Muscle of back (tissue), 11 donors: ENCODE measurements around the gene TMCC1. TPM values are rescaled to one million over a fixed set of nuclear protein-coding genes. Genes with fewer than 3 reads are reported as not detected.
A peak's percentile ranks its signal among the peaks of the same experiment; 100 is the strongest.
"Not testable (repeated sequence)": the region's sequence is repeated elsewhere in the genome, so short reads cannot be mapped to it uniquely, and the experiment has no call there.

Experiments
- DNase-seq, 3 donors: peaks; one replicate each; pipeline versions ENCODE4 v3.0.0 to v3.0.0-alpha.2; 2013
- polyA plus RNA-seq, 10 donors: library from polyadenylated mRNA; unstranded; fragments of 120-200 nt; gene quantifications; one replicate each; pipeline ENCODE4 v1.2.1, GENCODE V29; 2013; ENCODE audit not compliant: insufficient read length in 10 of 10

TMCC1 gene
- polyA plus RNA-seq, 10 donors, result 26.5 to 40.0 (median 33.6) TPM

GRCh38 chr3:129892857-129893580, 492 bp downstream of the TMCC1 start:
- DNase-seq, result peak; percentile 55 to 90 (median 73)

DNA sequence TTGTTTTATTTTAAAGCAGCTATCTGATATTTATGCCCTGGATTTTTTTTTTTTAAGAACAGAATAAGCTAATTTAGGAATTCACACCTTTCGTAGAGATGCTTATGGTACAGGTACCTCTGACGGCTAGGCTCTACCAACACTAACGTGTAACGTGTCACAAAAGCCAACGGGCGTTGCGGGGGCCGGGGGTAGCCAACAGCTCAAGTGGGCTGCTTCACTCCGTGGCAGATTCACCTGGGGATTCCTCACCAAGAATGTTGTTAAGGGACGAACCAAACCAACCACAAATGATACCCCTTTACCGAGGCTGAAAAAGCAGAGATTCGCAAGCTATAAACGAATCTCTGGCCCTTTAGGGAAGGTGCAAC, 1.0 kb downstream of the TMCC1 start:
- DNase-seq, result peak in 1 of 3 donors; percentile 9

GRCh38 chr3:129890891-129891290, 2.6 kb downstream of the TMCC1 start:
- no peak for DNase-seq

DNA sequence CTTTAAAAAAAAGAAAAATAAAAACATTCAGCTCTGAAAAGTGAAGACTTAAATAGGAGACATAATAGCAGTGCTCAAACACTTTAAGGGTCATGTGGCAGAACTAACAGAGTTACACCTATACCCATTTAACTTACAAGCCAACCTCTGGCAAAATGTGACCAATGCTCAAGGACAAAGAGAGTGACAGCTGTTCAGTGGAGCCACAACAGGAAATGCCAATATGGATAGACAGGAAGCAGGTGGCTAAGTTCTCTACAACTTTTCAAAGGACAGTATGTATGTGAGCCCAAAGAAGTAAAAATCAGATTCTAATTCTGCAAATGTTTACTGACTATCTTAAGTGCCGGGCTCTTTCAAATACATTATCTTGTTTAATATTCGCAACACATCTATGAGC, 3.4 kb downstream of the TMCC1 start:
- peak in 2 of 3 donors; percentile 24 to 44 for DNase-seq

DNA sequence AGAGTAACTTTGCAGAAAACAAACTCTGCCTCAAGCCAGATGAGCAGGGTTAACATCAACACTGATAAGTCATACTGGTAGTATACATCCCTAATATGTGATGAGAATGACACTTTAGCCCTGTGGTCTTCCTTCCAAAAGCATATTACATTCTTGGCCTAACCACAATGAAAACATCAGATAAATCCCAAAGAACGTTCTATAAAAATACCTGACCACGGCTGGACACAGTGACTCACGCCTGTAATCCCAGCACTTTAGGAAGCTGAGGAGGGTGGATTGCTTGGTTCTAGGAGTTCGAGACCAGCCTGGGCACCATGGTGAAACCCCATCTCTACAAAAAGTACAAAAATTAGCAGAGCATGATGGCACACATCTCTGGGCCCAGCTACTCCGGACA, 4.7 kb downstream of the TMCC1 start:
- peak in 1 of 3 donors; percentile 80 for DNase-seq

GRCh38 chr3:129881261-129881660, 12.2 kb downstream of the TMCC1 start:
- no peak for DNase-seq

GRCh38 chr3:129878355-129878754, 15.2 kb downstream of the TMCC1 start:
- DNase-seq, result no peak

GRCh38 chr3:129874479-129874878, 19.0 kb downstream of the TMCC1 start:
- DNase-seq, result not testable (repeated sequence)

GRCh38 chr3:129868912-129869311, 24.6 kb downstream of the TMCC1 start:
- no peak for DNase-seq

DNA sequence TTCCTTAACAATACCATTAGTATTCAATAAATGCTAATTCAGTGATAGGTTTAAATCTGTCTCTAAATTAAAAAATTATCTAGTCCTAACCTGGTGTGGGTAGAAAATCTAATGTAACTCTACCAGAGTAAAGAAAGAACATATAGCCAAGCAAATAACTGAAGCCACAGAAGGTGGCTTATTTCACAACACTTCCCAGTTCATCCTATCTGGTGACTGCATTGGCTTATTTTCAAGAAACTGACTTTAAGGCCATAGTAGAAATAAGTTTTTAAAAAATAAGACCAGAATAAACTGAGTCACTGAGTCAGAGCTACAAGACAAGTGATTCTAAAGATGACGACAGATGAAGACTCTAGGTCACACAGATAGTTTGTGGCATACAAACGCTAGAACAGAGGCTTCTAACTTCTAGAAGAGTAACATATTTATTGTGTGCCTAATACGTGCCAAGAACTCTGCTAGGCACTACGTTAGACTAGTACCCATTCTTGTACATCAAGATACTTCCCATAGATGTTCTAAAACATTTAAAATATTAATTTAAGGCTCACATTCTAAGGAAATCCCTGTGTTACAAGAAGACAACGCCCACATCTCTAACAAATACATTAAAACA, 25.9 kb downstream of the TMCC1 start:
- DNase-seq, result no peak

DNA sequence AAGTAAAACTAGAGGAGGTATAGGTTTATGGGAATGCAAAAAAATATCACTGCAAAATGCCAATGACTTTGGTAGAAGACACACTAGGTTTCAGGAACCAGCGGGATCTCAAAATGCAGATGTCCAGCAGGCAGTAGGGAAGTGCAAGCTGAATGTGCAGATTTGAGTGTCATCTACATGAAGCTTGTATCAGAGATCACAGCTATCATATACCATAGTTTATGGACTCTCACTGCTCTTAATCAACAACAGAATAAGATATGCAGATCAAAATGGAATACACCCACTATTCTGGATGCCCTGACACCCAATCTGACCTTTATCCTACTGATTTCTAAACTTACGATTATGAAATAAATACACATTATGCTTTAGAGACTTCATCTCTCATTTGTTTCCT, 27.7 kb downstream of the TMCC1 start:
- DNase-seq, result no peak

- no peak for DNase-seq
Measured at GRCh38 chr3:129864519-129864918, 29.0 kb downstream of the TMCC1 start.

- DNase-seq, result no peak
Measured at GRCh38 chr3:129859272-129859671, 34.2 kb downstream of the TMCC1 start.

GRCh38 chr3:129857899-129858298, 35.6 kb downstream of the TMCC1 start:
- no peak for DNase-seq

DNA sequence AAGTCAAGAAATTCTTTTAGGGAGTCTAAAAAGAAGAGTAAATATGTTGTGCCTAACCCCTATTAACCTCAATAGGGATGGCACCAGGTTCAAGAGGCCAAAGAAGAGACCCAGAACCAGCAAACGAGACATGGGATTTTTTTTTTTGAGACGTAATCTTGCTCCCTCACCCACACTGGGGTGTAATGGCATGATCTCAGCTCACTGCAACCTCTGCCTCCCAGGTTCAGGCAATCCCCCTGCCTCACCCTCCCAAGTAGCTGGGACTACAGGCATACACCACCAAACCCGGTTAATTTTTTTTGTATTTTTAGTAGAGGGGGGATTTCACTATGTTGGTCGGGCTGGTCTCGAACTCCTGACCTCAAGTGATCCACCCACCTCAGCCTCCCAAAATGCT, 36.7 kb downstream of the TMCC1 start:
- DNase-seq, result not testable (repeated sequence)

- peak; percentile 8 to 18 (median 9) for DNase-seq
Measured at GRCh38 chr3:129855832-129856419, 37.6 kb downstream of the TMCC1 start.

DNA sequence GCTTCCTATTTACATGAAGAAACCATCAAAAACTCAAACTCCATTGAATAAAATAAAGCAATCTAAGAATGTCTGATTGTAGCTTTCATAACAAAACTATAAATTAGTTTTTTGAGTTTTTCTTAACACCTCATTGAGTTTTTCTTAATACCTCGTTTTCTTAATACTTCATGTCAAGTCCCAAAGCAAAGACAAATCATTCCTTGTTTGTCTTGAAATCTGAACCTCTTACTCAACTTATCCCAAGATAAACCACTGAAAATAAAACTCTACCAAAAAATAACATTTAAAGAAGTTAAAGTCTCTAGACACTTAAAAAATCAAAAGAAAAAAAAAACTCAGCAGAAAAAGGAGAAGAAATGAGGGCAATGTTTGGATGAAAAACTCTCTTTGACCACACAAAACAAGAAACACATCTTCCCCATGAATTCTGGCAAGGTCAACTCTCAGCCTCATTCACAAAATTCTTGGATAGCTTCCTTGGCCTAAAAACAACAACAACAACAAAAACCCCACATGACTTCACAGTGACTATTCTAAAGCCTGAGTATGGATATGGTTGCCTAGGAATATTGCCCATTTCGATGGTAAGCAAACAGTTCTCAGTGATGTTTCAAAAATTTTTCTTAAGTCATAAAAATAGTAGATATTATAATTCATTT, 38.2 kb downstream of the TMCC1 start:
- DNase-seq, result peak; percentile 27 to 62 (median 34)

- no peak for DNase-seq
Measured at GRCh38 chr3:129854460-129854859, 39.1 kb downstream of the TMCC1 start.

DNA sequence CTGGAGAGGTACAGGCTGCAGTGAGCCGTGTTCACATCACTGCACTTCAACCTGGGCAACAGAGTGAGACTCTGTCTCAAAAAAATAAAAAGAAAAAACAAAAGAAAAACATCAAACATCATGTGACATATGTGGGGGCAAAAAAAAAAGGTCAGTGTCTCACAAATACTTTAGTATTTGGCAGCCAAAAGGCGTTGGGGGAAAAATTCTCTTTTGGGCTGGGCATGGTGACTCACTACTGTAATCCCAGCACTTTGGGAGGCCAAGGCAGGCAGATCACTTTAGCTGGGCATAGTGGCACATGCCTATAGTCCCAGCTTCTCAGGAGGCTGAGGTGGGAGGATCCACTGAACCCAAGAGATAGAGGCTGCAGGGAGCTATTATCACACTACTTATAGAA, 47.6 kb downstream of the TMCC1 start:
- DNase-seq, result no peak

- no peak for DNase-seq
Measured at GRCh38 chr3:129840707-129841360, 52.7 kb downstream of the TMCC1 start.

DNA sequence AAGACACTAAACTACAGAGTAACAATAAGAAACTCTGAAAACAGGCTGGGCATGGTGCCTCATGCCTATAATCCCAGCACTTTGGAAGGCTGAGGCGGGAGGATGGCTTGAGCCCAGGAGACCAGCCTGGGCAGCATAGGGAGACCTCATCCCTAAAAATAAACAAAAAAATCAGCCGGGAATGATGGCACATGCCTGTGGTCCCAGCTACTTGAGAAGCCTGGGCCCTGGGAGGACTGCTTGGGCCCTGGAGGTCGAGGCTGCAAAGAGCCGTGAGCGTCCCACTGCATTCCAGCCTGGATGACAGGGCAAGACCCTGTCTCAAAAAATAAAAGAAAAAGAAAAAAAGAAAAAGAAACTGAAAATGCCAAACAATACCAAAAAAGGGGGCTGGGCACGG, 55.4 kb downstream of the TMCC1 start:
- DNase-seq, result no peak

DNA sequence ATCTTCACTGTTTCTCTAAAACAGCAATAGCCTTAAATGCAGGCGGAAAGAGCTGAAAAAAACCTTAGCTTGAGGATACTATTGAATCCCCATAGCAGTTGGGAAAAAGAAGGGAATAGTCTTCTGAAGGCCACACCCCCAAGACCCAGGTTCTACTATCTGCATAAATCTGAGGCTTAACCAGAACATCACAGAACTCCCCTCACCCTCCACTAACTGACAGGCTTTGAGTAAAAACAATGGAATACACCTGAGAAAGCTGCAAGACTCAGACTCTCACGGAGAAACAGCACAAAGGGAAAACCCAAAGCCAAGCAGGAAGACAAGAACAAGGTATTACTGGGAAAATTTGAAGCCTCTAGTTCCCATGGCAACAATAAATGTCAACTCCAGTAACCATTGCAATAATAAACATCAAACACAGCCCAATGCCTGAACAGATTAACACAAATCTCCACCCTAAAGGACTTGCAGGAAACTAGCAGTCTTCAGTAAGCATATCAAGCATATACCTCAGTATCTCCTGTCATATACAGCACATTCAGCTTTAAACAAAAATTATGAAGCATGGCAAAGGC, 56.4 kb downstream of the TMCC1 start:
- peak in 1 of 3 donors; percentile 15 for DNase-seq
